Large intestine (tissue), 3 donors: Measurements from ENCODE around the gene MFSD11. TPM values are rescaled to one million over a fixed set of nuclear protein-coding genes. Genes with fewer than 3 reads are reported as not detected.

ENCODE experiments used
- DNase-seq, 2 donors: peaks; one replicate each; pipeline versions ENCODE4 v3.0.0 to v3.0.0-alpha.2; 2013
- H3K27ac ChIP-seq: one replicate; pipeline ENCODE4 v1.5.1; 2013; ENCODE audit warnings: low read length
- H3K27me3 ChIP-seq: 2 replicates; pipeline ENCODE4 v1.6.1; 2013; ENCODE audit warnings: low read length; ENCODE audit not compliant: control insufficient read depth, insufficient read depth
- H3K36me3 ChIP-seq: 2 replicates; pipeline ENCODE4 v1.6.1; 2013; ENCODE audit warnings: low read length; ENCODE audit not compliant: control insufficient read depth, insufficient read depth
- H3K4me1 ChIP-seq: one replicate; pipeline ENCODE4 v1.6.1; 2013; ENCODE audit warnings: low read length; ENCODE audit not compliant: control insufficient read depth, insufficient read depth
- H3K4me3 ChIP-seq: one replicate; pipeline ENCODE4 v1.5.1; 2013; ENCODE audit warnings: low read length
- H3K9me3 ChIP-seq: one replicate; pipeline ENCODE4 v1.6.1; 2013; ENCODE audit warnings: mild to moderate bottlenecking, low read depth, low read length, moderate library complexity; ENCODE audit not compliant: control insufficient read depth
- WGBS: methylation state at CpG from one replicate; pipeline ENCODE4 v1.1.5; 2013; ENCODE audit warnings: low lambda C conversion rate; ENCODE audit not compliant: insufficient coverage; 5-methylcytosine and 5-hydroxymethylcytosine counted together
- polyA plus RNA-seq: library from polyadenylated mRNA; unstranded; fragments of 120-200 nt; gene quantifications from one replicate; pipeline ENCODE4 v1.2.1, GENCODE V29; 2013

MFSD11 gene
- polyA plus RNA-seq, 1 donor: 28.8 TPM

GRCh38 chr17:76751416-76751993 lies 13.6 kb downstream of the MFSD11 start:
- H3K9me3 ChIP-seq: no peaks in the 10 kb centered on the region
- H3K27ac ChIP-seq: no peak overlapping the region
- DNase-seq: no peak
- peaks cover 25% of the 10 kb centered on the region for H3K36me3 ChIP-seq
- H3K4me3 ChIP-seq: no peak overlapping the region
- 100% methylated on average over 1 of the region's 3 CpGs for WGBS
- H3K4me1 ChIP-seq: no peaks in the 10 kb centered on the region
- no peaks in the 10 kb centered on the region for H3K27me3 ChIP-seq

DNA sequence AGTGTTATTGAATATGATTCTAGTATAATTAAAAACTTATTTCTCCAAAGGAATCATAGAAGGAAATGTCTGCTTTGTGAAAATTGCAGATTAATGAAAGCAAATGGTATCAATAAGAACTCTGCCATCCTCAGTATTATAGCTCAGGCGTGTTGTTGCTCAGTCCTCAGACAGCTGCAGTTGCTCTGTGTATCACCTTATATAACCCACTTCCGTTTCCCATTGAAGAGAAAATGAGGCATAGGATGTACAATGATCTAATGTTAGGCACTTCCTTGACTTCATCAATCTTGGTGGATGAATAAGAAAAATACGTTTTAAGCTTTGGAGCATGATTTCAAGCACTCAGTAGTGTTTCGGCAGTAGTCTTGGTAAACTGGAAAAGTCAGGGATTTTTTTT lies 14.1 kb downstream of the MFSD11 start:
- H3K27me3 ChIP-seq: no peaks in the 10 kb centered on the region
- no CpG with 5 or more reads among the region's 4 CpGs for WGBS
- H3K9me3 ChIP-seq: no peaks in the 10 kb centered on the region
- no peaks in the 10 kb centered on the region for H3K4me1 ChIP-seq
- no peak overlapping the region for H3K4me3 ChIP-seq
- H3K27ac ChIP-seq: no peak overlapping the region
- DNase-seq: no peak
- peaks cover 27% of the 10 kb centered on the region for H3K36me3 ChIP-seq

GRCh38 chr17:76753061-76753961 lies 15.4 kb downstream of the MFSD11 start:
- DNase-seq: no peak
- Histone ChIP-seq H3K27ac (no peak overlapping the region), H3K27me3 (no peaks in the 10 kb centered on the region), H3K4me1 (no peaks in the 10 kb centered on the region), H3K9me3 (peaks cover under 1% of the 10 kb centered on the region), H3K36me3 (peaks cover 27% of the 10 kb centered on the region), H3K4me3 (no peak overlapping the region)
- WGBS: 100% methylated on average over 1 of the region's 12 CpGs

- WGBS: no CpG with 5 or more reads among the region's 2 CpGs
- H3K36me3 ChIP-seq: peaks cover 30% of the 10 kb centered on the region
- no peaks in the 10 kb centered on the region for H3K4me1 ChIP-seq
- no peak overlapping the region for H3K4me3 ChIP-seq
- peaks cover 3% of the 10 kb centered on the region for H3K9me3 ChIP-seq
- H3K27me3 ChIP-seq: no peaks in the 10 kb centered on the region
- DNase-seq: no peak
- H3K27ac ChIP-seq: no peak overlapping the region
Measured at GRCh38 chr17:76755285-76755684, 17.4 kb downstream of the MFSD11 start.

- Histone ChIP-seq H3K27ac (no peak overlapping the region), H3K27me3 (no peaks in the 10 kb centered on the region), H3K4me1 (no peaks in the 10 kb centered on the region), H3K9me3 (peaks cover 12% of the 10 kb centered on the region), H3K4me3 (no peak overlapping the region), H3K36me3 (peaks cover 33% of the 10 kb centered on the region)
- no CpG with 5 or more reads among the region's 5 CpGs for WGBS
- no peak for DNase-seq
Measured at GRCh38 chr17:76757256-76757655, 19.3 kb downstream of the MFSD11 start.

GRCh38 chr17:76758570-76758969 lies 20.7 kb downstream of the MFSD11 start:
- Histone ChIP-seq H3K4me3 (no peak overlapping the region), H3K27me3 (no peaks in the 10 kb centered on the region), H3K36me3 (peaks cover 30% of the 10 kb centered on the region), H3K27ac (no peak overlapping the region), H3K9me3 (peaks cover 14% of the 10 kb centered on the region), H3K4me1 (no peaks in the 10 kb centered on the region)
- 100% methylated on average over 1 of the region's 3 CpGs for WGBS
- no peak for DNase-seq

DNA sequence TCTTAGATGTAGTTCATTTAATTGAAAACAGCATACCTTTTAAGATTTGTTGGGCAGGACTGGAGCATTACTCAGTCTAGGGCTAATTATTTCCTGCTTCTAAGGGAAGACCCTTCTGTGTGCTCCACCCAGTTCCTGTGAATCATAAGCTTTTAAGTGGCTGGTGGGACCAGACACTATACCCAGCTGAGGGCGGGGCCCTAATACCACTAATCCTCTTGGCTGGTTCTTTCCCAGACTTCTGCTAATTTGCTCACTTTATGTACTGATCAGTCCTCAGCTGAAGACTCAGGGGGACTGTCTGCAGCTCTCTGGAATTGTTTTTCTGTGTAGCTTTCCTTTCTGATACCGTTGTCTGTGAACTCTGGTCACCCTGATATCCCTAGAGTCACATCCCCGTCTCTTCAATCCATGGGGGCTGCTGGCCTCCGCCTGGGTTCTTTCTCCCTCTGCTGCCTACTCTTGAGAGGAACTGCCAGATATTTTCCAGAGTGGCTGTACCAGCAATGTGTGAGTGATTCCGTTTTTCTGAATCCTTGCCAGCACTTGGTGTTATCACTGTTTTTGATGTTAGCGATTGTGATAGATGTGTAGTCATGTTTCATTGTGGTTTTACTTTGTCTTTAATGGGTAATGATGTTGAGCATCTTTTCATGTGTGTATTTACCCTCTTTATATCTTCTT lies 35.1 kb downstream of the MFSD11 start:
- Histone ChIP-seq H3K9me3 (no peaks in the 10 kb centered on the region), H3K36me3 (peaks cover 52% of the 10 kb centered on the region), H3K27ac (no peak overlapping the region), H3K4me3 (no peak overlapping the region), H3K27me3 (no peaks in the 10 kb centered on the region), H3K4me1 (no peaks in the 10 kb centered on the region)
- 100% methylated on average over 2 of the region's 6 CpGs for WGBS
- no peak for DNase-seq

- no CpG with 5 or more reads among the region's 10 CpGs for WGBS
- no peaks in the 10 kb centered on the region for H3K4me1 ChIP-seq
Measured at GRCh38 chr17:76775021-76775600, 37.2 kb downstream of the MFSD11 start.

GRCh38 chr17:76781056-76781982 lies 43.4 kb downstream of the MFSD11 start:
- no peaks in the 10 kb centered on the region for H3K4me1 ChIP-seq
- no peak for DNase-seq
- no peaks in the 10 kb centered on the region for H3K27me3 ChIP-seq
- H3K9me3 ChIP-seq: no peaks in the 10 kb centered on the region
- WGBS: no CpG with 5 or more reads among the region's 12 CpGs
- no peak overlapping the region for H3K27ac ChIP-seq
- H3K36me3 ChIP-seq: peaks cover 30% of the 10 kb centered on the region
- no peak overlapping the region for H3K4me3 ChIP-seq

More at GRCh38 chr17:76775021-76775600, 37.2 kb downstream of the MFSD11 start:
- Histone ChIP-seq H3K4me3 (no peak overlapping the region), H3K27me3 (no peaks in the 10 kb centered on the region), H3K27ac (no peak overlapping the region), H3K36me3 (peaks cover 58% of the 10 kb centered on the region), H3K9me3 (no peaks in the 10 kb centered on the region)
- DNase-seq: no peak
